SK-N-SH (cell line): ENCODE data around the gene UCHL5. TPM values are rescaled to one million over a fixed set of nuclear protein-coding genes. Genes with fewer than 3 reads are reported as not detected.

Experiments
- CTCF ChIA-PET: fragments of 300-600, 350-600 bp; formaldehyde crosslinking; extraction: SDS; loops from one replicate; lab custom pipeline; 2021; lab: Yijun Ruan, JAX
- POLR2A ChIA-PET: fragments of 350-600 bp; sonication (Branson Sonifier 250); formaldehyde crosslinking; extraction: SDS; loops from one replicate; lab custom pipeline; 2020; ENCODE audit warnings: antibody characterized with exemption, inconsistent platforms; lab: Yijun Ruan, JAX
- DNase-seq: peaks from one replicate; pipeline ENCODE4 v3.0.0; 2012
- H2AFZ ChIP-seq: fragments of 200-600 bp; sonication (generic); 2 replicates; pipeline ENCODE4 v1.8.1; 2016; ENCODE audit warnings: antibody characterized with exemption, mild to moderate bottlenecking, low read depth
- H3F3A ChIP-seq: fragments of 200-600 bp; sonication (generic); replicated peaks from 2 replicates; pipeline ENCODE3; 2016; ENCODE audit warnings: antibody characterized with exemption, mild to moderate bottlenecking; ENCODE audit not compliant: insufficient read depth
- H3K27ac ChIP-seq, 2 experiments: fragments of 200-500 bp in 1 of 2; fragments of 200-600 bp in 1 of 2; sonication (Bioruptor generic) in 1 of 2; sonication (generic), shearing (Covaris generic) in 1 of 2; 2 replicates each; pipeline versions ENCODE4 v1.5.1 to v1.6.1; 2014 to 2016; ENCODE audit warnings: low read depth in 2 of 2, inconsistent platforms in 1 of 2, low read length in 1 of 2, mild to moderate bottlenecking in 1 of 2, mixed read lengths in 1 of 2
- H3K27me3 ChIP-seq: fragments of 200-600 bp; sonication (generic), shearing (Covaris generic); 2 replicates; pipeline ENCODE4 v1.6.1; 2016; ENCODE audit warnings: mixed run types; ENCODE audit not compliant: insufficient read depth
- H3K36me3 ChIP-seq, 2 experiments: fragments of 200-500 bp in 1 of 2; fragments of 200-600 bp in 1 of 2; sonication (Bioruptor generic) in 1 of 2; sonication (generic) in 1 of 2; replicated peaks in 1 of 2; 2 replicates each; pipeline versions ENCODE3 to v1.5.1; 2014 to 2016; ENCODE audit warnings: low read length in 1 of 2, mild to moderate bottlenecking in 1 of 2; ENCODE audit not compliant: insufficient read depth in 2 of 2, control insufficient read depth in 1 of 2
- H3K4me1 ChIP-seq, 2 experiments: fragments of 200-500 bp in 1 of 2; fragments of 200-600 bp in 1 of 2; sonication (Bioruptor generic) in 1 of 2; sonication (generic), shearing (Covaris generic) in 1 of 2; 2 replicates each; pipeline versions ENCODE4 v1.5.1 to v1.6.1; 2014 to 2016; ENCODE audit warnings: low read depth in 1 of 2, low read length in 1 of 2, mixed run types in 1 of 2; ENCODE audit not compliant: insufficient read depth in 2 of 2, control insufficient read depth in 1 of 2
- H3K4me2 ChIP-seq: fragments of 200-600 bp; sonication (generic), shearing (Covaris generic); 2 replicates; pipeline ENCODE4 v1.6.1; 2017; ENCODE audit warnings: mixed run types
- H3K4me3 ChIP-seq, 2 experiments: fragments of 200-500 bp in 1 of 2; fragments of 200-600 bp in 1 of 2; sonication (Bioruptor generic) in 1 of 2; sonication (generic), shearing (Covaris generic) in 1 of 2; 2 replicates each; pipeline versions ENCODE4 v1.5.1 to v1.8.1; 2014 to 2016; ENCODE audit warnings: low read depth in 2 of 2, inconsistent platforms in 1 of 2, low read length in 1 of 2, mild to moderate bottlenecking in 1 of 2, mixed read lengths in 1 of 2, moderate library complexity in 1 of 2
- H3K79me2 ChIP-seq: fragments of 200-600 bp; sonication (generic); 2 replicates; pipeline ENCODE4 v1.8.1; 2017; ENCODE audit warnings: mild to moderate bottlenecking; ENCODE audit not compliant: insufficient read depth
- H3K9ac ChIP-seq: fragments of 200-600 bp; sonication (generic); 2 replicates; pipeline ENCODE4 v1.6.1; 2017; ENCODE audit warnings: mixed run types
- H3K9me2 ChIP-seq: fragments of 200-600 bp; sonication (generic); 2 replicates; pipeline ENCODE4 v1.6.1; 2017; ENCODE audit warnings: mixed run types
- H3K9me3 ChIP-seq: fragments of 200-600 bp; sonication (generic); 2 replicates; pipeline ENCODE4 v1.6.1; 2017; ENCODE audit warnings: mixed run types, mild to moderate bottlenecking, moderate library complexity
- H4K20me1 ChIP-seq: fragments of 200-600 bp; sonication (generic); 2 replicates; pipeline ENCODE4 v1.6.1; 2017; ENCODE audit warnings: mild to moderate bottlenecking, mixed run types; ENCODE audit not compliant: insufficient read depth
- ELF1 ChIP-seq: IDR thresholded peaks from 2 replicates; pipeline ENCODE4 v1.4.0; 2012
- IRF3 ChIP-seq: fragments of 150-350 bp; IDR thresholded peaks from 2 replicates; pipeline ENCODE4 v1.6.1; 2016; ENCODE audit warnings: mild to moderate bottlenecking, low read depth, low read length
- NRF1 ChIP-seq: IDR thresholded peaks from 2 replicates; pipeline ENCODE4 v1.6.1; 2012; ENCODE audit warnings: low read depth, mild to moderate bottlenecking, low read length
- PBX3 ChIP-seq: IDR thresholded peaks from 2 replicates; pipeline ENCODE4; 2012
- POLR2AphosphoS5 ChIP-seq: IDR thresholded peaks from 2 replicates; pipeline ENCODE4 v1.6.1; 2012; ENCODE audit warnings: low read depth, low read length
- REST ChIP-seq: IDR thresholded peaks from 2 replicates; pipeline ENCODE4 v1.6.1; 2012; ENCODE audit warnings: mild to moderate bottlenecking, low read depth, low read length, moderate library complexity
- TAF1 ChIP-seq: IDR thresholded peaks from 2 replicates; pipeline ENCODE4 v1.6.1; 2012; ENCODE audit warnings: low read depth, mild to moderate bottlenecking, low read length, moderate library complexity, borderline replicate concordance
- USF1 ChIP-seq: IDR thresholded peaks from 2 replicates; pipeline ENCODE4 v1.4.0; 2012; ENCODE audit warnings: low read depth, borderline replicate concordance
- polyA plus RNA-seq, 3 experiments: library from polyadenylated mRNA; depleted of rRNA; stranded (reverse); fragments of >200 nt; gene quantifications; 2 replicates each; pipeline ENCODE4 v1.2.3, GENCODE V29; 2012

Gene UCHL5
- polyA plus RNA-seq, 1 of the 3 experiments (the other 2 are of a cell fraction): 14.9 TPM

GRCh38 chr1:193066606-193067005 is 7.4 kb upstream of the UCHL5 start (continued):
- TF ChIP-seq PBX3: no peak
- no peak for TF ChIP-seq IRF3

- H3K9me3 ChIP-seq: no peaks in the 10 kb centered on the region
- no peak overlapping the region for H3K4me3 ChIP-seq
- peaks cover 9 to 14% of the 10 kb centered on the region in 2 experiments; a peak in 3 of 4 replicates for H3K4me1 ChIP-seq
- DNase-seq: no peak
- H2AFZ ChIP-seq: no peak overlapping the region
- H3K36me3 ChIP-seq: peaks cover 8 to 21% of the 10 kb centered on the region in 2 experiments
- peaks cover 4% of the 10 kb centered on the region for H3F3A ChIP-seq
- H3K27me3 ChIP-seq: no peaks in the 10 kb centered on the region
- no peaks in the 10 kb centered on the region for H3K9me2 ChIP-seq
- peaks cover 94% of the 10 kb centered on the region for H3K79me2 ChIP-seq
- no peak for TF ChIP-seq REST
- TF ChIP-seq NRF1: no peak
- no peak for TF ChIP-seq IRF3
- no peak for TF ChIP-seq USF1
- TF ChIP-seq TAF1: no peak
- TF ChIP-seq POLR2AphosphoS5: no peak
- no peak for TF ChIP-seq ELF1
- POLR2A ChIA-PET: no interaction called here
- peaks cover 56% of the 10 kb centered on the region for H4K20me1 ChIP-seq
- no peak overlapping the region for H3K27ac ChIP-seq
- CTCF ChIA-PET: interaction anchor here (0.6 kb wide), 1 partner anchor 10 kb away, joined by 3 read pairs; no protein-coding TSS in a partner anchor
- H3K4me2 ChIP-seq: no peak overlapping the region
- no peak overlapping the region for H3K9ac ChIP-seq
Measured at GRCh38 chr1:193065954-193066353, 6.8 kb upstream of the UCHL5 start.
